ENCODE results near the gene FATE1. TPM values are rescaled to one million over a fixed set of nuclear protein-coding genes. Genes with fewer than 3 reads are reported as not detected.

The FATE1 gene
- total RNA-seq, 1 experiment from 2014 or later = 0.45 TPM

DNA sequence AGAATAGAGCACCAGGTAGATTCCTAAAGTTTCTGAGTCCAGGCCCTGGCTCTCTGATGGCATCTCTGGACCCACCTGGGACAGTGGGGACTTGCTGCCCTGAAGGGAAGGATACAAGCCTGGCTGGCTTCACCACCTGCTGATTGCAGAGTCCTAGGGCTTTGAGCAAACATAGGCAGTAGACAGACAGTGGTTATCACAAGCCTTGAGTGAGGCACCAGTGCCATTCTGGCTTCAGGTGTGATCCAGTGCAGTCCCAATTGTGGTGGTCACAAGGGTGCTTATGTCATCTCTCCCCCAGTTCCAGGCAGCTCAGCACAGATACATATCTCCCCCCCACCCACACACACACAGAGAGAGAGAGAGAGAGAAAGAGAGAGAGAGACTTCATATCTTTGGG lies 27.1 kb upstream of the FATE1 start:
- ChIA-PET POLR2A (ENCODE audit: low non-redundant PET) (no interaction called here), CTCF (no interaction called here)
- no peak for DNase-seq (ENCODE audit: low spot score)
- no peaks in the 10 kb centered on the region for H3K4me1 ChIP-seq (ENCODE audit: insufficient read depth, low read length, poor library complexity, severe bottlenecking)
- no peaks in the 10 kb centered on the region for H3K9me3 ChIP-seq (ENCODE audit: low read depth, low read length, poor library complexity, severe bottlenecking)
- H3K4me3 ChIP-seq (ENCODE audit: low read depth, low read length, poor library complexity, severe bottlenecking) = no peak overlapping the region
- H3K36me3 ChIP-seq (ENCODE audit: insufficient read depth, low read length, poor library complexity, severe bottlenecking) = no peaks in the 10 kb centered on the region
- intact Hi-C loops (cut with micrococcal nuclease; ENCODE audit: unreplicated experiment) = loop anchor here (10.0 kb wide), 1 partner anchor 334 kb away; no protein-coding TSS in a partner anchor
- peaks cover 7% of the 10 kb centered on the region for H3K27me3 ChIP-seq (replicated peaks; ENCODE audit: insufficient read depth, low read depth, low read length, poor library complexity)
- no peak for TF ChIP-seq EZH2 (IDR thresholded peaks at IDR 0.05; ENCODE audit: borderline replicate concordance, low read depth, low read length, poor library complexity, severe bottlenecking)
- TF ChIP-seq, protein P1, sequence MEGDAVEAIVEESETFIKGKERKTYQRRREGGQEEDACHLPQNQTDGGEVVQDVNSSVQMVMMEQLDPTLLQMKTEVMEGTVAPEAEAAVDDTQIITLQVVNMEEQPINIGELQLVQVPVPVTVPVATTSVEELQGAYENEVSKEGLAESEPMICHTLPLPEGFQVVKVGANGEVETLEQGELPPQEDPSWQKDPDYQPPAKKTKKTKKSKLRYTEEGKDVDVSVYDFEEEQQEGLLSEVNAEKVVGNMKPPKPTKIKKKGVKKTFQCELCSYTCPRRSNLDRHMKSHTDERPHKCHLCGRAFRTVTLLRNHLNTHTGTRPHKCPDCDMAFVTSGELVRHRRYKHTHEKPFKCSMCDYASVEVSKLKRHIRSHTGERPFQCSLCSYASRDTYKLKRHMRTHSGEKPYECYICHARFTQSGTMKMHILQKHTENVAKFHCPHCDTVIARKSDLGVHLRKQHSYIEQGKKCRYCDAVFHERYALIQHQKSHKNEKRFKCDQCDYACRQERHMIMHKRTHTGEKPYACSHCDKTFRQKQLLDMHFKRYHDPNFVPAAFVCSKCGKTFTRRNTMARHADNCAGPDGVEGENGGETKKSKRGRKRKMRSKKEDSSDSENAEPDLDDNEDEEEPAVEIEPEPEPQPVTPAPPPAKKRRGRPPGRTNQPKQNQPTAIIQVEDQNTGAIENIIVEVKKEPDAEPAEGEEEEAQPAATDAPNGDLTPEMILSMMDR (conservative IDR thresholded peaks at IDR 0.05; ENCODE audit: low read depth, low read length) = no peak
- H3K27ac ChIP-seq (ENCODE audit: low read depth, low read length, poor library complexity, severe bottlenecking) = no peak overlapping the region
- no TSS peak for BruUV-seq (replicated peaks)

DNA sequence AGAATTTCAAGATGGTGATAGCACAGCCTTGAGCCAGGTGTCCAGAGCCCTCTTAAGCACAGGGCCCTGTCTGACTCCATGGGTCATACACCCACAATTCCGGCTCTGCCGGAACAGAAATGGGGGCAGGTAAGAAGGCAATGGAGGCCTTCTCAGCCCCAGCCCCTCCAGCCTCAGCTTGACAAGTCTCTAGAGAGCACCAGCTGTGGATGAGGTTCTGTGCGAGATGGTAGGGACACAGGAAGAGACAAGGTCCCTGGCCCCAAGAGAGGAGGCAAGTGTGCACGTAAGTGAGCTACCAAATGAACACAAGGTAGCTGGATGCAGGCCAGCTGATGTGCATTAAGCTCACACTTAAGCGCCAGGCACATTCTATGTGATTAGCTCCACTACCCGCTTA lies 23.0 kb upstream of the FATE1 start:
- intact Hi-C loops (cut with micrococcal nuclease; ENCODE audit: unreplicated experiment) = no loop called here
- H3K27ac ChIP-seq (ENCODE audit: low read depth, low read length, poor library complexity, severe bottlenecking) = no peak overlapping the region
- no peak for TF ChIP-seq EZH2 (IDR thresholded peaks at IDR 0.05; ENCODE audit: borderline replicate concordance, low read depth, low read length, poor library complexity, severe bottlenecking)
- TF ChIP-seq, protein P1 (conservative IDR thresholded peaks at IDR 0.05; ENCODE audit: low read depth, low read length) = no peak
- CTCF ChIA-PET = no interaction called here
- H3K4me1 ChIP-seq (ENCODE audit: insufficient read depth, low read length, poor library complexity, severe bottlenecking) = no peaks in the 10 kb centered on the region
- H3K4me3 ChIP-seq (ENCODE audit: low read depth, low read length, poor library complexity, severe bottlenecking) = no peak overlapping the region
- no peak for DNase-seq (ENCODE audit: low spot score)
- H3K9me3 ChIP-seq (ENCODE audit: low read depth, low read length, poor library complexity, severe bottlenecking) = no peaks in the 10 kb centered on the region
- no peaks in the 10 kb centered on the region for H3K27me3 ChIP-seq (replicated peaks; ENCODE audit: insufficient read depth, low read depth, low read length, poor library complexity)
- POLR2A ChIA-PET (ENCODE audit: low non-redundant PET) = no interaction called here
- no TSS peak for BruUV-seq (replicated peaks)
- no peaks in the 10 kb centered on the region for H3K36me3 ChIP-seq (ENCODE audit: insufficient read depth, low read length, poor library complexity, severe bottlenecking)

DNA sequence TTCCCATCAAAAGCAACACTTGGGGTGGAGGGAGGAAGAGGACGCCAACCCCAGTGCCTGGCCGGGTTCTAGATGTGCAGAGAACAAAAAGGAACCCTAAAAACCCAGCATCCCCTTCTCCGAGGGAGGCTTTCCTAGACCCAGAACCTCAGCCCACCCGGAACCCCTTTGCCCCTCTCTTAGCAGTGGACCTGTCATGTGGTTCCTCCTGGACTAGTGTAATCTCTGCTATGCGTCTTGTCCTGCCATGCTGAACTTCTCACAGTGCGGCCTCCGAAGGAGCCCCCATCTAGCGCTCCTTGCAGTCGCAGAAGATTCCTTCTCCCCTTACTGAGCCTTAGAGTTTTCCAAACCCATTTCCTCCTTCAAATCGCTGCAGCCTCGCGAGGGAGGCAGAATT lies 21.7 kb upstream of the FATE1 start:
- no peaks in the 10 kb centered on the region for H3K36me3 ChIP-seq (ENCODE audit: insufficient read depth, low read length, poor library complexity, severe bottlenecking)
- H3K4me3 ChIP-seq (ENCODE audit: low read depth, low read length, poor library complexity, severe bottlenecking) = no peak overlapping the region

More for the DNA sequence above, 21.7 kb upstream of the FATE1 start:
- no peak for TF ChIP-seq EZH2 (IDR thresholded peaks at IDR 0.05; ENCODE audit: borderline replicate concordance, low read depth, low read length, poor library complexity, severe bottlenecking)
- TF ChIP-seq, protein P1 (conservative IDR thresholded peaks at IDR 0.05; ENCODE audit: low read depth, low read length) = no peak
- Histone ChIP-seq H3K27me3 (replicated peaks; ENCODE audit: insufficient read depth, low read depth, low read length, poor library complexity) (no peaks in the 10 kb centered on the region), H3K4me1 (ENCODE audit: insufficient read depth, low read length, poor library complexity, severe bottlenecking) (no peaks in the 10 kb centered on the region), H3K9me3 (ENCODE audit: low read depth, low read length, poor library complexity, severe bottlenecking) (no peaks in the 10 kb centered on the region), H3K27ac (ENCODE audit: low read depth, low read length, poor library complexity, severe bottlenecking) (no peak overlapping the region)
- no peak for DNase-seq (ENCODE audit: low spot score)
- CTCF ChIA-PET = no interaction called here
- intact Hi-C loops (cut with micrococcal nuclease; ENCODE audit: unreplicated experiment) = no loop called here
- POLR2A ChIA-PET (ENCODE audit: low non-redundant PET) = no interaction called here
- no TSS peak for BruUV-seq (replicated peaks)
